Measurements from ENCODE around the gene ZNF841. TPM values are rescaled to one million over a fixed set of nuclear protein-coding genes. Genes with fewer than 3 reads are reported as not detected.
A peak's percentile ranks its signal among the peaks of the same experiment; 100 is the strongest.

The ZNF841 gene
- total and polyA plus RNA-seq, 9 of the 15 experiments (the other 6 are each of a cell fraction or from before 2014, with no cell fraction given) = 3.1 to 17.1 (median 11.0) TPM

DNA sequence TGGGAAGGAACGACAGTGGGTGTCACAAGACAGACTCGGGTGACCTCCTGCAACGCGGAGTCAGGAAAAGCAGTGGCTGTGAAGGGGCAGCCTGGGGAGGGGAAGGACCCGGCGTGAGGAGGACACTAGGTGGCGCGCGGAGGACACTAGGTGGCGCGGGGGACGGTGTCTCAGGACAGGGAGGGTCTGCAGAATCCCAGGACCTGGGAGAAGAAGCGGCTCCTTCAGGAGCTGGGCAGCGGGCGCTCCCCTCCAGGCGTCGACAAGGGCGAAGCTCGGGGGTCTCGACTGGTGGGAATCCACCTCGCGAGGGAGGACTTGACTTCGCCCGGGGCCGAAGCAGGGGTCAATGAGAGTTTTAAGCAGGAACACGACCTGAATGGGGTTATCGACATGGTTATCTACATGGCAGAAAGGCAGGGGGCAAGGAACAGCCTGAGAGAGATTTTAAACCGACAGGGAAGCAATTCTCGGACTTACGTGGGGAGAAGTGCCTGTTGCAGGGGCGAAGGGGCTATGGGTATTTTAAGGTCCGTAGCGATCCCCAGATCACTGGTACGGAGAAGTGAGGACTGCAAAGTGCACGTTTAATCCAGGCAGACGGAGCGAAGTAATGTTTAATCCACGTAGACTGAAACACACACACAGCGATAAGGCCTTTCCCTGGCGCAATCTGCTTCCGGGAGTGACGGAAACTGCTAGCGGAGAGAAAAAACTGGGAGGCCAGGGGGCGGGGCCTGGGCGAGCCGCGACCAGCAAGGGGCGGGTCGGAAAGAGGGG is 43.9 kb upstream of the ZNF841 start, which contains the start of gene ZNF616 (continued):
- TF ChIP-seq, protein P1, sequence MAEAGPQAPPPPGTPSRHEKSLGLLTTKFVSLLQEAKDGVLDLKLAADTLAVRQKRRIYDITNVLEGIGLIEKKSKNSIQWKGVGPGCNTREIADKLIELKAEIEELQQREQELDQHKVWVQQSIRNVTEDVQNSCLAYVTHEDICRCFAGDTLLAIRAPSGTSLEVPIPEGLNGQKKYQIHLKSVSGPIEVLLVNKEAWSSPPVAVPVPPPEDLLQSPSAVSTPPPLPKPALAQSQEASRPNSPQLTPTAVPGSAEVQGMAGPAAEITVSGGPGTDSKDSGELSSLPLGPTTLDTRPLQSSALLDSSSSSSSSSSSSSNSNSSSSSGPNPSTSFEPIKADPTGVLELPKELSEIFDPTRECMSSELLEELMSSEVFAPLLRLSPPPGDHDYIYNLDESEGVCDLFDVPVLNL (CRISPR knock-in tag; IDR thresholded peaks at IDR 0.05; ENCODE audit: low read depth) = no peak
- peak; percentile 73 for TF ChIP-seq ZFX (CRISPR knock-in tag; IDR thresholded peaks at IDR 0.05)
- peak; percentile 81 for TF ChIP-seq NR2C2 (CRISPR knock-in tag; IDR thresholded peaks at IDR 0.05)
- peak; percentile 97 for TF ChIP-seq NR2C2 (tag; IDR thresholded peaks at IDR 0.05)
- TF ChIP-seq SMARCA4 (IDR thresholded peaks at IDR 0.05) = peak; percentile 39; the same call in 1 of the 2 replicates
- TF ChIP-seq PTBP1 (IDR thresholded peaks at IDR 0.05; ENCODE audit: low read depth, low read length) = no peak
- TF ChIP-seq BDP1 (IDR thresholded peaks at IDR 0.05; ENCODE audit: insufficient read depth, insufficient read length) = no peak
- TF ChIP-seq ARID2 (IDR thresholded peaks at IDR 0.05) = no peak
- TF ChIP-seq, protein P2, sequence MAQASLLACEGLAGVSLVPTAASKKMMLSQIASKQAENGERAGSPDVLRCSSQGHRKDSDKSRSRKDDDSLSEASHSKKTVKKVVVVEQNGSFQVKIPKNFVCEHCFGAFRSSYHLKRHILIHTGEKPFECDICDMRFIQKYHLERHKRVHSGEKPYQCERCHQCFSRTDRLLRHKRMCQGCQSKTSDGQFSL (CRISPR knock-in tag; IDR thresholded peaks at IDR 0.05) = no peak
- TF ChIP-seq, protein P2 (tag; IDR thresholded peaks at IDR 0.05) = no peak
- TF ChIP-seq, protein P3, sequence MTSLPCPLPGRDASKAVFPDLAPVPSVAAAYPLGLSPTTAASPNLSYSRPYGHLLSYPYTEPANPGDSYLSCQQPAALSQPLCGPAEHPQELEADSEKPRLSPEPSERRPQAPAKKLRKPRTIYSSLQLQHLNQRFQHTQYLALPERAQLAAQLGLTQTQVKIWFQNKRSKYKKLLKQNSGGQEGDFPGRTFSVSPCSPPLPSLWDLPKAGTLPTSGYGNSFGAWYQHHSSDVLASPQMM (CRISPR knock-in tag; IDR thresholded peaks at IDR 0.05) = no peak
- TF ChIP-seq TAL1 (IDR thresholded peaks at IDR 0.05) = no peak
- TF ChIP-seq, protein P4, sequence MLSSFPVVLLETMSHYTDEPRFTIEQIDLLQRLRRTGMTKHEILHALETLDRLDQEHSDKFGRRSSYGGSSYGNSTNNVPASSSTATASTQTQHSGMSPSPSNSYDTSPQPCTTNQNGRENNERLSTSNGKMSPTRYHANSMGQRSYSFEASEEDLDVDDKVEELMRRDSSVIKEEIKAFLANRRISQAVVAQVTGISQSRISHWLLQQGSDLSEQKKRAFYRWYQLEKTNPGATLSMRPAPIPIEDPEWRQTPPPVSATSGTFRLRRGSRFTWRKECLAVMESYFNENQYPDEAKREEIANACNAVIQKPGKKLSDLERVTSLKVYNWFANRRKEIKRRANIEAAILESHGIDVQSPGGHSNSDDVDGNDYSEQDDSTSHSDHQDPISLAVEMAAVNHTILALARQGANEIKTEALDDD (IDR thresholded peaks at IDR 0.05) = no peak
- TF ChIP-seq PHF20 (IDR thresholded peaks at IDR 0.05; ENCODE audit: partially characterized antibody) = peak; percentile 84
- no peak for TF ChIP-seq ZC3H8 (IDR thresholded peaks at IDR 0.05)
- TF ChIP-seq KLF13 (tag; IDR thresholded peaks at IDR 0.05; ENCODE audit: borderline replicate concordance, low read depth) = no peak
- TF ChIP-seq ZNF384 (IDR thresholded peaks at IDR 0.05; ENCODE audit: low read depth, low read length) = peak; percentile 69
- TF ChIP-seq ZNF444 (CRISPR knock-in tag; IDR thresholded peaks at IDR 0.05) = no peak
- TF ChIP-seq, protein P5, sequence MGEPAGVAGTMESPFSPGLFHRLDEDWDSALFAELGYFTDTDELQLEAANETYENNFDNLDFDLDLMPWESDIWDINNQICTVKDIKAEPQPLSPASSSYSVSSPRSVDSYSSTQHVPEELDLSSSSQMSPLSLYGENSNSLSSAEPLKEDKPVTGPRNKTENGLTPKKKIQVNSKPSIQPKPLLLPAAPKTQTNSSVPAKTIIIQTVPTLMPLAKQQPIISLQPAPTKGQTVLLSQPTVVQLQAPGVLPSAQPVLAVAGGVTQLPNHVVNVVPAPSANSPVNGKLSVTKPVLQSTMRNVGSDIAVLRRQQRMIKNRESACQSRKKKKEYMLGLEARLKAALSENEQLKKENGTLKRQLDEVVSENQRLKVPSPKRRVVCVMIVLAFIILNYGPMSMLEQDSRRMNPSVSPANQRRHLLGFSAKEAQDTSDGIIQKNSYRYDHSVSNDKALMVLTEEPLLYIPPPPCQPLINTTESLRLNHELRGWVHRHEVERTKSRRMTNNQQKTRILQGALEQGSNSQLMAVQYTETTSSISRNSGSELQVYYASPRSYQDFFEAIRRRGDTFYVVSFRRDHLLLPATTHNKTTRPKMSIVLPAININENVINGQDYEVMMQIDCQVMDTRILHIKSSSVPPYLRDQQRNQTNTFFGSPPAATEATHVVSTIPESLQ (CRISPR knock-in tag; IDR thresholded peaks at IDR 0.05) = no peak
- no peak for TF ChIP-seq MTF1 (CRISPR knock-in tag; IDR thresholded peaks at IDR 0.05; ENCODE audit: borderline replicate concordance)
- TF ChIP-seq, protein P6, sequence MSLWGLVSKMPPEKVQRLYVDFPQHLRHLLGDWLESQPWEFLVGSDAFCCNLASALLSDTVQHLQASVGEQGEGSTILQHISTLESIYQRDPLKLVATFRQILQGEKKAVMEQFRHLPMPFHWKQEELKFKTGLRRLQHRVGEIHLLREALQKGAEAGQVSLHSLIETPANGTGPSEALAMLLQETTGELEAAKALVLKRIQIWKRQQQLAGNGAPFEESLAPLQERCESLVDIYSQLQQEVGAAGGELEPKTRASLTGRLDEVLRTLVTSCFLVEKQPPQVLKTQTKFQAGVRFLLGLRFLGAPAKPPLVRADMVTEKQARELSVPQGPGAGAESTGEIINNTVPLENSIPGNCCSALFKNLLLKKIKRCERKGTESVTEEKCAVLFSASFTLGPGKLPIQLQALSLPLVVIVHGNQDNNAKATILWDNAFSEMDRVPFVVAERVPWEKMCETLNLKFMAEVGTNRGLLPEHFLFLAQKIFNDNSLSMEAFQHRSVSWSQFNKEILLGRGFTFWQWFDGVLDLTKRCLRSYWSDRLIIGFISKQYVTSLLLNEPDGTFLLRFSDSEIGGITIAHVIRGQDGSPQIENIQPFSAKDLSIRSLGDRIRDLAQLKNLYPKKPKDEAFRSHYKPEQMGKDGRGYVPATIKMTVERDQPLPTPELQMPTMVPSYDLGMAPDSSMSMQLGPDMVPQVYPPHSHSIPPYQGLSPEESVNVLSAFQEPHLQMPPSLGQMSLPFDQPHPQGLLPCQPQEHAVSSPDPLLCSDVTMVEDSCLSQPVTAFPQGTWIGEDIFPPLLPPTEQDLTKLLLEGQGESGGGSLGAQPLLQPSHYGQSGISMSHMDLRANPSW (CRISPR knock-in tag; IDR thresholded peaks at IDR 0.05) = no peak
